SU-DHL-6 (cell line): ENCODE results near the gene SPOCK1.

ENCODE experiments used
- H2AFZ ChIP-seq: fragments of 200-600 bp; sonication (generic); 2 replicates; pipeline ENCODE4 v1.6.1; 2014; ENCODE audit warnings: low read depth, mild to moderate bottlenecking, moderate library complexity, mixed read lengths, antibody characterized with exemption, low read length; ENCODE audit not compliant: severe bottlenecking
- H3F3A ChIP-seq: fragments of 200-600 bp; shearing (Covaris generic); 2 replicates; pipeline ENCODE4 v1.6.0; 2016; ENCODE audit warnings: antibody characterized with exemption, mild to moderate bottlenecking; ENCODE audit not compliant: insufficient read depth
- H3K27ac ChIP-seq: fragments of 200-600 bp; sonication (generic); 2 replicates; pipeline ENCODE4 v1.5.1; 2016; ENCODE audit warnings: low read depth, mild to moderate bottlenecking, low read length, moderate library complexity, mixed read lengths
- H3K27me3 ChIP-seq: fragments of 200-600 bp; sonication (generic), shearing (Covaris generic); 2 replicates; pipeline ENCODE4 v1.6.0; 2014; ENCODE audit warnings: mild to moderate bottlenecking, low read length
- H3K36me3 ChIP-seq: fragments of 200-600 bp; sonication (generic); 2 replicates; pipeline ENCODE4 v1.6.1; 2014; ENCODE audit warnings: mild to moderate bottlenecking, low read length, mixed read lengths
- H3K4me2 ChIP-seq: fragments of 300-600, 200-600 bp; shearing (Covaris generic), sonication (generic); 2 replicates; pipeline ENCODE4 v1.6.0; 2014; ENCODE audit warnings: low read length, low read depth, mild to moderate bottlenecking; ENCODE audit not compliant: poor library complexity, severe bottlenecking
- H3K4me3 ChIP-seq: fragments of 200-600 bp; sonication (generic); 2 replicates; pipeline ENCODE4 v1.5.1; 2014; ENCODE audit warnings: antibody characterized with exemption, low read length, mild to moderate bottlenecking, mixed read lengths; ENCODE audit not compliant: insufficient read depth, poor library complexity, severe bottlenecking
- H3K79me2 ChIP-seq: fragments of 200-600 bp; sonication (generic); 2 replicates; pipeline ENCODE4 v1.6.1; 2014; ENCODE audit warnings: mild to moderate bottlenecking, low read length, moderate library complexity; ENCODE audit not compliant: insufficient read depth
- H3K9ac ChIP-seq: fragments of 200-600 bp; sonication (generic); 2 replicates; pipeline ENCODE4 v1.7.0; 2014; ENCODE audit warnings: mild to moderate bottlenecking, low read length
- H3K9me2 ChIP-seq: fragments of 200-600 bp; sonication (generic); replicated peaks from 2 replicates; pipeline ENCODE4 v1.6.1; 2014; ENCODE audit warnings: low read length; ENCODE audit not compliant: insufficient read depth
- H3K9me3 ChIP-seq: fragments of 200-600 bp; sonication (generic); 2 replicates; pipeline ENCODE4 v1.6.1; 2014; ENCODE audit warnings: low read length, mixed read lengths; ENCODE audit not compliant: insufficient read depth
- H4K20me1 ChIP-seq: fragments of 200-600 bp; sonication (generic); 2 replicates; pipeline ENCODE4 v1.6.1; 2014; ENCODE audit warnings: low read depth, mild to moderate bottlenecking, antibody characterized with exemption, low read length, moderate library complexity, mixed read lengths
- CTCF ChIP-seq: fragments of 200-600 bp; sonication (generic); IDR thresholded peaks from one replicate; pipeline ENCODE4 v1.5.1; 2017; ENCODE audit warnings: antibody characterized with exemption, mild to moderate bottlenecking, low read length, moderate library complexity; ENCODE audit not compliant: insufficient read depth, poor library complexity, severe bottlenecking
- EZH2phosphoT487 ChIP-seq: fragments of 200-600 bp; sonication (generic), shearing (Covaris generic); conservative IDR thresholded peaks from 2 replicates; pipeline ENCODE4 v1.6.1; 2018; ENCODE audit warnings: mild to moderate bottlenecking, antibody characterized with exemption, low read length, moderate library complexity, mixed read lengths

Gene SPOCK1

GRCh38 chr5:137146402-137146890 lies 352.7 kb downstream of the SPOCK1 start:
- H3K9ac ChIP-seq: no peak overlapping the region
- H3K36me3 ChIP-seq: no peaks in the 10 kb centered on the region
- no peak for TF ChIP-seq CTCF
- no peak for TF ChIP-seq EZH2phosphoT487
- H3K4me3 ChIP-seq: no peak overlapping the region
- H4K20me1 ChIP-seq: no peaks in the 10 kb centered on the region
- no peaks in the 10 kb centered on the region for H3K9me3 ChIP-seq
- no peak overlapping the region for H3K4me2 ChIP-seq
- no peaks in the 10 kb centered on the region for H3K79me2 ChIP-seq
- H3F3A ChIP-seq: no peaks in the 10 kb centered on the region
- H3K9me2 ChIP-seq: no peaks in the 10 kb centered on the region
- no peak overlapping the region for H2AFZ ChIP-seq
- H3K27me3 ChIP-seq: no peaks in the 10 kb centered on the region
- no peak overlapping the region for H3K27ac ChIP-seq

GRCh38 chr5:137145721-137146120 lies 353.4 kb downstream of the SPOCK1 start:
- no peaks in the 10 kb centered on the region for H3K9me2 ChIP-seq
- no peak overlapping the region for H3K4me2 ChIP-seq
- no peak overlapping the region for H3K4me3 ChIP-seq
- H3K27ac ChIP-seq: no peak overlapping the region
- TF ChIP-seq CTCF (no peak), EZH2phosphoT487 (no peak)
- H3K79me2 ChIP-seq: no peaks in the 10 kb centered on the region
- H3K36me3 ChIP-seq: no peaks in the 10 kb centered on the region
- no peaks in the 10 kb centered on the region for H3F3A ChIP-seq
- no peak overlapping the region for H2AFZ ChIP-seq
- no peaks in the 10 kb centered on the region for H3K9me3 ChIP-seq
- no peaks in the 10 kb centered on the region for H4K20me1 ChIP-seq
- no peaks in the 10 kb centered on the region for H3K27me3 ChIP-seq
- no peak overlapping the region for H3K9ac ChIP-seq

GRCh38 chr5:137144656-137145055 lies 354.5 kb downstream of the SPOCK1 start:
- Histone ChIP-seq H3F3A (no peaks in the 10 kb centered on the region), H3K4me2 (no peak overlapping the region)

More at GRCh38 chr5:137144656-137145055, 354.5 kb downstream of the SPOCK1 start:
- Histone ChIP-seq H3K36me3 (no peaks in the 10 kb centered on the region), H3K9ac (no peak overlapping the region), H3K27me3 (no peaks in the 10 kb centered on the region), H3K27ac (no peak overlapping the region), H3K9me3 (no peaks in the 10 kb centered on the region), H2AFZ (no peak overlapping the region), H3K79me2 (no peaks in the 10 kb centered on the region), H3K9me2 (no peaks in the 10 kb centered on the region), H4K20me1 (no peaks in the 10 kb centered on the region), H3K4me3 (no peak overlapping the region)
- TF ChIP-seq CTCF (no peak), EZH2phosphoT487 (no peak)
